DLD1 (cell line): Measurements from ENCODE around the gene NTF3.

Experiments
- in situ Hi-C: cut with HindIII; loops from 2 replicates; pipeline ENCODE4 v1.10.0; 2017; ENCODE audit warnings: low sequenced_read_pairs

Gene NTF3

GRCh38 chr12:5509102-5509501 lies 77.2 kb downstream of the NTF3 start:
- in situ Hi-C loops: no loop called here

- in situ Hi-C loops: no loop called here
Measured at GRCh38 chr12:5509557-5509956, 77.6 kb downstream of the NTF3 start.

- in situ Hi-C loops: no loop called here
Measured at GRCh38 chr12:5510251-5510805, 78.4 kb downstream of the NTF3 start.

- in situ Hi-C loops: no loop called here
Measured at GRCh38 chr12:5511256-5511643, 79.3 kb downstream of the NTF3 start.

GRCh38 chr12:5511644-5512600 lies 80.0 kb downstream of the NTF3 start:
- in situ Hi-C loops: no loop called here

GRCh38 chr12:5512601-5512970 lies 80.7 kb downstream of the NTF3 start:
- in situ Hi-C loops: no loop called here

GRCh38 chr12:5513406-5513805 lies 81.5 kb downstream of the NTF3 start:
- in situ Hi-C loops: no loop called here

- in situ Hi-C loops: no loop called here
Measured at GRCh38 chr12:5514016-5514415, 82.1 kb downstream of the NTF3 start.

GRCh38 chr12:5514545-5514944 lies 82.6 kb downstream of the NTF3 start:
- in situ Hi-C loops: no loop called here

- in situ Hi-C loops: no loop called here
Measured at GRCh38 chr12:5515458-5515857, 83.5 kb downstream of the NTF3 start.

GRCh38 chr12:5516371-5517241 lies 84.7 kb downstream of the NTF3 start:
- in situ Hi-C loops: no loop called here

- in situ Hi-C loops: no loop called here
Measured at GRCh38 chr12:5518584-5519365, 86.9 kb downstream of the NTF3 start.

- in situ Hi-C loops: no loop called here
Measured at GRCh38 chr12:5520037-5520436, 88.1 kb downstream of the NTF3 start.

- in situ Hi-C loops: no loop called here
Measured at GRCh38 chr12:5520831-5521230, 88.9 kb downstream of the NTF3 start.

- in situ Hi-C loops: no loop called here
Measured at GRCh38 chr12:5521456-5522325, 89.8 kb downstream of the NTF3 start.

GRCh38 chr12:5522432-5523335 lies 90.8 kb downstream of the NTF3 start:
- in situ Hi-C loops: no loop called here

GRCh38 chr12:5523396-5524115 lies 91.6 kb downstream of the NTF3 start:
- in situ Hi-C loops: no loop called here

GRCh38 chr12:5524116-5524768 lies 92.3 kb downstream of the NTF3 start:
- in situ Hi-C loops: no loop called here
